Activated naive CD8-positive, alpha-beta T cell treated with anti-CD3 and anti-CD28 coated beads for 36 hours (primary cell): ENCODE results near the gene KRTAP4-11. TPM values are rescaled to one million over a fixed set of nuclear protein-coding genes. Genes with fewer than 3 reads are reported as not detected.
A peak's percentile ranks its signal among the peaks of the same experiment; 100 is the strongest.
"Not testable (repeated sequence)": the region's sequence is repeated elsewhere in the genome, so short reads cannot be mapped to it uniquely, and the experiment has no call there.

ENCODE experiments used
- DNase-seq: peaks from one replicate; pipeline ENCODE4 v3.0.0; 2021
- H3K27ac Mint-ChIP-seq: one replicate; pipeline ENCODE4 v1.8.0; 2022; ENCODE audit warnings: mild to moderate bottlenecking, moderate library complexity, mixed read lengths
- H3K27me3 Mint-ChIP-seq: one replicate; pipeline ENCODE4 v1.8.0; 2022; ENCODE audit warnings: mild to moderate bottlenecking, mixed read lengths
- H3K36me3 Mint-ChIP-seq: one replicate; pipeline ENCODE4 v1.8.0; 2021; ENCODE audit warnings: mild to moderate bottlenecking, mixed read lengths
- H3K4me1 Mint-ChIP-seq: one replicate; pipeline ENCODE4 v1.8.0; 2021; ENCODE audit warnings: mixed read lengths
- H3K4me3 Mint-ChIP-seq: one replicate; pipeline ENCODE4 v1.8.0; 2022; ENCODE audit warnings: mild to moderate bottlenecking, moderate library complexity, mixed read lengths
- H3K9me3 Mint-ChIP-seq: one replicate; pipeline ENCODE4 v1.8.0; 2022; ENCODE audit warnings: mixed read lengths
- total RNA-seq, 2 experiments: library from RNA; stranded (reverse); gene quantifications; one replicate each; pipeline ENCODE4 v1.2.3, GENCODE V29; 2021

Gene KRTAP4-11
- total RNA-seq, 2 experiments from 2014 or later: not detected

DNA sequence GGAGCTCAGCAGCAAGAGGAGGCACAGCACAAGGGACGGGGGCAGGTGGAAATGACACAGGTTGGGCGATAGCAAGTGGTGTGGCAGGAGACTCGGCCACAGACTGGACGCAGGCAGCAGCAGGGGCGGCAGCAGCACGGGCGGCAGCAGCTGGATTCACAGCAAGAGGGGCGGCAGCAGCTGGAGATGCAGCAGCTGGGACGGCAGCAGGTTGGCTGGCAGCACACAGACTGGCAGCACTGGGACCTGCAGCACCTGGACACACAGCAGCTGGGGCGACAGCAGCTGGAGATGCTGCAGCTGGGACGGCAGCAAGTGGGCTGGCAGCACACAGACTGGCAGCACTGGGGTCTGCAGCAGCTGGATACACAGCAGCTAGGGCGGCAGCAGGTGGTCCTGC, 21.7 kb upstream of the KRTAP4-11 start:
- not testable (repeated sequence) for H3K36me3 Mint-ChIP-seq, H3K27me3 Mint-ChIP-seq, DNase-seq, H3K4me1 Mint-ChIP-seq, H3K27ac Mint-ChIP-seq, H3K4me3 Mint-ChIP-seq
- H3K9me3 Mint-ChIP-seq: peaks cover 31% of the 10 kb centered on the region

- DNase-seq: no peak
- peak overlapping the region; percentile 64 for H3K27ac Mint-ChIP-seq
- peaks cover 22% of the 10 kb centered on the region for H3K4me1 Mint-ChIP-seq
- peaks cover 13% of the 10 kb centered on the region for H3K9me3 Mint-ChIP-seq
- H3K36me3 Mint-ChIP-seq: no peaks in the 10 kb centered on the region
- no peak overlapping the region for H3K4me3 Mint-ChIP-seq
- no peaks in the 10 kb centered on the region for H3K27me3 Mint-ChIP-seq
These were observed 15.9 kb upstream of the KRTAP4-11 start for GRCh38 chr17:41133880-41134735.

- no peak for DNase-seq
- peaks cover 14% of the 10 kb centered on the region for H3K9me3 Mint-ChIP-seq
- peak overlapping the region; percentile 44 for H3K27ac Mint-ChIP-seq
- no peak overlapping the region for H3K4me3 Mint-ChIP-seq
- peaks cover 22% of the 10 kb centered on the region for H3K4me1 Mint-ChIP-seq
- no peaks in the 10 kb centered on the region for H3K36me3 Mint-ChIP-seq
- H3K27me3 Mint-ChIP-seq: no peaks in the 10 kb centered on the region
These were observed 13.8 kb upstream of the KRTAP4-11 start for GRCh38 chr17:41131979-41132378.

- Mint-ChIP-seq H3K4me1 (peaks cover 40% of the 10 kb centered on the region), H3K27ac (no peak overlapping the region)
These were observed 9.2 kb upstream of the KRTAP4-11 start for GRCh38 chr17:41127371-41127770.

GRCh38 chr17:41126412-41126811, 8.2 kb upstream of the KRTAP4-11 start:
- Mint-ChIP-seq H3K9me3 (peaks cover 19% of the 10 kb centered on the region), H3K27ac (no peak overlapping the region)

More at GRCh38 chr17:41127371-41127770, 9.2 kb upstream of the KRTAP4-11 start:
- no peak overlapping the region for H3K4me3 Mint-ChIP-seq
- no peak for DNase-seq
- H3K9me3 Mint-ChIP-seq: peaks cover 18% of the 10 kb centered on the region
- H3K36me3 Mint-ChIP-seq: peaks cover 4% of the 10 kb centered on the region
- no peaks in the 10 kb centered on the region for H3K27me3 Mint-ChIP-seq

GRCh38 chr17:41125064-41125463, 6.9 kb upstream of the KRTAP4-11 start:
- peaks cover 19% of the 10 kb centered on the region for H3K9me3 Mint-ChIP-seq
- peaks cover 7% of the 10 kb centered on the region for H3K36me3 Mint-ChIP-seq
- H3K27ac Mint-ChIP-seq: no peak overlapping the region
- no peak for DNase-seq
- H3K4me1 Mint-ChIP-seq: peaks cover 36% of the 10 kb centered on the region
- no peaks in the 10 kb centered on the region for H3K27me3 Mint-ChIP-seq
- H3K4me3 Mint-ChIP-seq: no peak overlapping the region

More at GRCh38 chr17:41126412-41126811, 8.2 kb upstream of the KRTAP4-11 start:
- Mint-ChIP-seq H3K36me3 (peaks cover 4% of the 10 kb centered on the region), H3K4me1 (peaks cover 31% of the 10 kb centered on the region), H3K4me3 (no peak overlapping the region), H3K27me3 (no peaks in the 10 kb centered on the region)
- DNase-seq: no peak

DNA sequence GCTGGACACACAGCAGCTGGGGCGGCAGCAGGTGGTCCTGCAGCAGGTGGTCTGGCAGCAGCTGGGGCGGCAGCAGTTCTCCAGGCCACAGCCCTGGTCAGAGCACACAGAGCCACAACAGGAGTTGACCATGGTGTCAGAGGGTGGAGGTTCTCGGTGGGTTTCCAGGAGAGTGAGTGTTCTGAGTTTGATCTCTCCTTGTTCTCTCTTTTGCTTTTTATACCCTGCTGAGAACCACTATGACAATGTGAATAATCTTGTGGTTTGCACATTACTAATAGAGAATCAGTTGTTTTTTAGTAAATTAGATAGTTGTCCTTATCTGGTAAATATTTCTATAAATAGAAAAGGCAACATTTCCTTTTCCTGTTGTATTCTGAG, 5.8 kb upstream of the KRTAP4-11 start, which contains the start of gene KRTAP4-12:
Gene KRTAP4-12, minus strand, starts transcription at position 192 of the 381 bp plus-strand sequence. Its CDS starts 60 bp downstream, at position 132.
- not testable (repeated sequence) for H3K36me3 Mint-ChIP-seq, DNase-seq

GRCh38 chr17:41123292-41123990, 5.3 kb upstream of the KRTAP4-11 start:
- H3K36me3 Mint-ChIP-seq, H3K4me3 Mint-ChIP-seq, H3K27me3 Mint-ChIP-seq, DNase-seq: not testable (repeated sequence)
- H3K9me3 Mint-ChIP-seq: peaks cover 12% of the 10 kb centered on the region
- H3K4me1 Mint-ChIP-seq: peaks cover 40% of the 10 kb centered on the region
- H3K27ac Mint-ChIP-seq: peak overlapping the region; percentile 4

More for the DNA sequence above, 5.8 kb upstream of the KRTAP4-11 start, which contains the start of gene KRTAP4-12:
- peaks cover 37% of the 10 kb centered on the region for H3K4me1 Mint-ChIP-seq
- H3K27ac Mint-ChIP-seq: peak within 1 kb of the TSS; percentile 4
- not testable (repeated sequence) for H3K4me3 Mint-ChIP-seq, H3K27me3 Mint-ChIP-seq
- peaks cover 16% of the 10 kb centered on the region for H3K9me3 Mint-ChIP-seq

- H3K9me3 Mint-ChIP-seq: peaks cover 12% of the 10 kb centered on the region
- no peaks in the 10 kb centered on the region for H3K27me3 Mint-ChIP-seq
- H3K4me1 Mint-ChIP-seq: peaks cover 40% of the 10 kb centered on the region
- H3K4me3 Mint-ChIP-seq: no peak overlapping the region
- no peak overlapping the region for H3K27ac Mint-ChIP-seq
- peaks cover 7% of the 10 kb centered on the region for H3K36me3 Mint-ChIP-seq
- DNase-seq: no peak
These were observed 3.6 kb upstream of the KRTAP4-11 start for GRCh38 chr17:41121742-41122141.

DNA sequence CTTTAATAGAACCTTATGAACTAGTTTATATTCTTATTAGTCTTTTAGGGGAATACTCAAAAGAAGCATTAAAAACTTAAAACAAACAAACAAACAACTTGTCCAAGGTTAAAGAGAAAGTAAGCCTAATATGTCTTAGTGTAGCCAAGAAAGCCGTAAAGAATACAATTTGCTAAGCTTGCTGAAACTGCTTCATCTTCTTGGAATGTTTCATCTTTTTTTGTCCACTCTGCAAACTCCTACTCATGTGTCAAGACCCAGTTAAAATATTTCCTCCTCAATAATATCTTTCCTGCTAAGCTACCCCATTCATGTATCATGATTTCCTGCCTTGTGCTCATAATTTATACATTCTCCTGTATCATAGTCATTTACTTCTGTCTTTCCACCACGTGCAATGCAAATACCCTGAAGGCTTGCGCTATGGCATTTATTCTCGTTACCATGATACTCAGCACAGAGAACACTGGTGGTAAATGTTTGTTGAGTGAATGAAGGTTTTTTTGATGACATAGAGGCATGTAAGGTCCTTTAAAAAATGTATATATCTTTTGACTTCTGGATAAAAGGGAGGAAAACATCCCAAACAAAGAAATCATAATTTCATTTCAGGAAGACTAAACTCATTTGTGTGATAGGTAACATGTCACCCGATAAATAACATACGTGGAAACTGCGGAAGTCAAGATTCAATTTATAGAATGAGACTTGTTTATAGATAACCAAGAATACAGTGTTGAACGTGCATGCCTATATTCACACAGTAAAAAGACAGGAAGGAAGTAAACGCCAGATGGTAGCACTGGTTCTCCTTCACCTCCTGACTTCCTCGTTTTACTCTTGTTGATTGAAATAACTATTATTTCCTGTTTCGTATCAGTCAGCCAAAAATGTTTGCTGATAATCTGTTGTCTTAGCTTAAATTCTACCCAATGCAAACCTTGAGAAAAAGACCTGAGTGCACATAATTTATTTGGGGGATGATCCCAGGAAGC, 1.8 kb upstream of the KRTAP4-11 start:
- not testable (repeated sequence) for H3K36me3 Mint-ChIP-seq, H3K4me3 Mint-ChIP-seq, H3K9me3 Mint-ChIP-seq, DNase-seq, H3K27me3 Mint-ChIP-seq
- Mint-ChIP-seq H3K27ac (peak overlapping the region; percentile 68), H3K4me1 (peaks cover 33% of the 10 kb centered on the region)

GRCh38 chr17:41118721-41119120, 548 bp upstream of the KRTAP4-11 start:
- no peak for DNase-seq
- Mint-ChIP-seq H3K27ac (no peak overlapping the region), H3K9me3 (peaks cover 6% of the 10 kb centered on the region), H3K27me3 (no peaks in the 10 kb centered on the region), H3K36me3 (peaks cover 7% of the 10 kb centered on the region), H3K4me1 (peaks cover 23% of the 10 kb centered on the region), H3K4me3 (no peak overlapping the region)

DNA sequence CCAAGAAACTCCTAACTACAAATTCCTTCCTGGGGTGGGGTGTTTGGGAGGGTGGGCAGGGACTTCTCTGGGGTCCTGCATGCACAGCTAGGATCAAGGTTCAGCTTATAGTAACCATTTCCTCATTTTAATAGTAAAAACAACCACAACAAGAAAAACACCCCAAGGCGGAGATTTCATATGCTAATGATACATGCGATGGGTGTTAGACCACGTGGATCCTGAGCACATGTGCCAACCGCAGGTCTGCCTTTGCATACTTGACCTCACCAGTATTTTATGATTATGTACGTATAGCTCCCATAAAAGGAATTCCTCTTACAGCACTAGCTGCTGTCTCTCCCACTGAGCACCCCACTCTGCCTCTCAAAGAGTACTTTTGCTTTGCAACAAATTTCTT, 1.9 kb downstream of the KRTAP4-11 start:
- H3K36me3 Mint-ChIP-seq: peaks cover 3% of the 10 kb centered on the region
- H3K27me3 Mint-ChIP-seq: no peaks in the 10 kb centered on the region
- H3K27ac Mint-ChIP-seq: no peak overlapping the region
- H3K4me1 Mint-ChIP-seq: peaks cover 18% of the 10 kb centered on the region
- no peak for DNase-seq
- H3K4me3 Mint-ChIP-seq: no peak overlapping the region
- H3K9me3 Mint-ChIP-seq: peaks cover 5% of the 10 kb centered on the region

- Mint-ChIP-seq H3K36me3 (no peaks in the 10 kb centered on the region), H3K9me3 (peaks cover 7% of the 10 kb centered on the region), H3K27me3 (no peaks in the 10 kb centered on the region), H3K4me3 (no peak overlapping the region), H3K27ac (no peak overlapping the region), H3K4me1 (peaks cover 13% of the 10 kb centered on the region)
- no peak for DNase-seq
These were observed 6.9 kb downstream of the KRTAP4-11 start for GRCh38 chr17:41111151-41111885.
